GM19395 (cell line): ENCODE measurements around the gene ATXN7L1.
"Not testable (repeated sequence)": the region's sequence is repeated elsewhere in the genome, so short reads cannot be mapped to it uniquely, and the experiment has no call there.

Experiments
- ATAC-seq: cut with Tn5 transposase; IDR thresholded peaks from one replicate; pipeline ENCODE4 v1.9.1; 2021; ENCODE audit warnings: mild to moderate bottlenecking, moderate library complexity; ENCODE audit not compliant: unreplicated experiment

The ATXN7L1 gene

DNA sequence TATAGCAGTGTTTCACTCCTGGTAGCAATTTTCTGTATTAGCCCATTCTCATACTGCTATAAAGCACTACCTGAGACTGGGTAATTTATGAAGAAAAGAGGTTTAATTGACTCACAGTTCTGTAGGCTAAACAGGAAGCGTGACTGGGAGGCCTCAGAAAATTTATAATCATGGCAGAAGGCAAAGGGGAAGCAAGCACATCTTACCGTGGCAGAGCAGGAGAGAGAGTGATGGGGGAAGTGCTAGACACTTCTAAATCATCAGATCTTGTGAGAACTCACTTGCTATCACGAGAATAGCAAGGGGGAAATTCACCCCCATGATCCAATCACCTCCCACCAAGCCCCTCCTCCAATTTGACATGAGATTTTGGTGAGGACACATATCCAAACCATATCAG, 163.5 kb downstream of the ATXN7L1 start:
- no peak for ATAC-seq

DNA sequence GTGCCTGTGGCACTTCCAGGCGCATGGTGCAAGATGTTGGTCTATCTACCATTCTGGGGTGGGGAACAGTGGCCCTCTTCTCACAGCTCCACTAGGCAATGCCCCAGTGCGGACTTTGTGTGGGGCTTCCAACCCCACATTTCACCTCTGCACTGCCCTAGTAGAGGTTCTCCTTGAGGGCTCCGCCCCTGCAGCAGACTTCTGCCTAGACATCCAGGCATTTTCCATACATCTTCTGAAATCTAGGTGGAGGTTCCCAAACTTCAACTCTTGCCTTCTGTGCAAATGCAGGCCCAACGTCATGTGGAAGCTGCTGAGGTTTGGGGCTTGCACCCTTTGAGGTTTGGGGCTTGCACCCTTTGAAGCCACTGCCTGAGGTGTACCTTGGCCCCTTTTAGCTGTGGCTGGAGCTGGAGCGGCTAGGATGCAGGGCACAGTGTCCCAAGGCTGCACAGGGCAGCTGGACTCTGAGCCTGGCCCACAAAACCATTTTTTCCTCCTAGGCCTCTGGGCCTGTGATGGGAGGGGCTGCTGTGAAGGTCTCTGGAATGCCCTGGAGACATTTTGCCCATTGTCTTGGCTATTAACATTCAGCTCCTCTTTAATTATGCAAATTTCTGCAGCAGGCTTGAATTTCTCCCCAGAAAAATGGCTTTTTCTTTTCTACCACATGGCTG, 164.5 kb downstream of the ATXN7L1 start:
- no peak for ATAC-seq

DNA sequence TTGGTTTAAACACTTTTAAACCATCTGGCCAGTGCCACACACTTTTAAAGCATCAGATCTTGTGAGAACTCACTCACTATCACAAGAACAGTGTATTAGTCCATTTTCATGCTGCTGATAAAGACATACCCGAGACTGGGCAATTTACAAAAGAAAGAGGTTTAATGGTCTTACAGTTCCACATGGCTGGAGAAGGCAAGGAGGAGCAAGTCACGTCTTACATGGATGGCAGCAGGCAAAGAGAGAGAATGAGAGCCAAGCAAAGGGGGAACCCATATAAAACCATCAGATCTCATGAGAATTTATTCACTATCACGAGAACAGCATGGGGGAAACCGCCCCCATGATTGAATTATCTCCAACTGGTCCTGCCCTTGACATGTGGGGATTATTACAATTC, 165.7 kb downstream of the ATXN7L1 start:
- not testable (repeated sequence) for ATAC-seq

DNA sequence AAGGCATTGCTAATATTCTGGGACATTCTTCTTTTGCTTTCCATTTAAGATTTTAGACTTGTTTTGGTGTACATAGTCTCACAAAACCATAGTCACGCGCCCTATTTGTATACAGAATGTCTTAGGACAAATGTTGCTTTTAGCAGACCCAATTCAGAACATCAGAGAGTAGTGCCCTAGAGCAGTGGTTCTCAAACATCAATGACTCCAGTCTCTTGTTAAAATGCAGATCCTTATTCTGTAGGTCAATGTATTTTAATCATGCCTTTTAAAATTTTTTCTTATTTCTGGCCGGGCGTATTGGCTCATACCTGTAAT, 167.7 kb downstream of the ATXN7L1 start:
- no peak for ATAC-seq

DNA sequence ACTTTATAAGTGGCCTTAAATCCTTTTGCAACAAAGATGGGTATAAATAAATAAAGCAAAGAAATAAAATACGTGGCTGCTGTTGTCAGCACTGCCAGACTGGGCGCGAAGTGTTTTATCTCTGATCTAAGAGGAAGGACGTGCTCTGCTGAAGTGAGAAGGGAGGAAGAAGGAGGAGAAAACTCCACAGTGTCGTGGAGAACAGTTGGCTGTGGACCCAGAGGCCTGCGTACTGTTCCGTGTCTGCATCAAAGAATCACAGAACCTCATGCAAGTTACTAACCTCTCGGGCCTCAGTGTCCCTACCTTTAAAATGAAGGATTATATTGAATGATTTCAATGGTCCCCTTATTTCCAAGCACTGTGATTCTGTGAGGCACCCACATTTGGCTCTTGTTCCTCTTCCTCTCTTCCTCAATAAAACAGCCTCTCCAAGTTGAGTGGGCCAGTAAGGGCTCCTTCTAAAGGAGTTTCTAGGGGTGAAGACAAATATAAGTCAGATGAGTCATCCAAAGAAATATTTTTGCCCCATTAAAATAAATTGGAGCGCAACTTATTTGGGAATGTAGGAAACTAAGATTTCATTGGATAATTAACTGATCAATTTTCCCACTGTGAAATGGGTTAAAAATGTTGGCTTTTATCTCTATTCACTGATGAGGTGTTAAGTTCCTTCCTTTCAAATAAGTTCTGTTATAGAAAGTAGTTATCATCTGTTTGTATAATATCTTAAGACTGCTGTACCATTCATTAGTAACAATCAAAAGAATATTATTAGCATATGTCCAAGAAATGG, 168.2 kb downstream of the ATXN7L1 start:
- ATAC-seq, result no peak

DNA sequence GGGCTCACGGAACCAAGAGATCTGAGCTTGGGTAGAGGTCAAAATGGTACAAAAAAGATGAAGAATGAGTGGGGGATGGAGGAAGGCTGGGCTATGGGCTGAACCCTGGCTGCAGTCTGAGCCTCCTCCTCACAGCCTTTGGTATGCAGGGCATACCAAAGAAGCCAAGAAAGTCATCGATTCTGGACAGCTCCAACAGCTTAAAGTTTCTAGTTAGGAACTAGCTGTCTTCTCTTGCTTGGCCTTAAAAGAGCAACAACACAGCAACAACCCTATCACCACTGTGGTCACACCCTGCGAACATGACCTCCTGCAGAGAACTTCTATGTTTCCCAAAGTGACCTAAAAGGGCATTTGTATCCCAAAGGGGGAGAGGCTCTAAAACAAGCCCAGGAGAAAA, 169.0 kb downstream of the ATXN7L1 start:
- ATAC-seq, result no peak

DNA sequence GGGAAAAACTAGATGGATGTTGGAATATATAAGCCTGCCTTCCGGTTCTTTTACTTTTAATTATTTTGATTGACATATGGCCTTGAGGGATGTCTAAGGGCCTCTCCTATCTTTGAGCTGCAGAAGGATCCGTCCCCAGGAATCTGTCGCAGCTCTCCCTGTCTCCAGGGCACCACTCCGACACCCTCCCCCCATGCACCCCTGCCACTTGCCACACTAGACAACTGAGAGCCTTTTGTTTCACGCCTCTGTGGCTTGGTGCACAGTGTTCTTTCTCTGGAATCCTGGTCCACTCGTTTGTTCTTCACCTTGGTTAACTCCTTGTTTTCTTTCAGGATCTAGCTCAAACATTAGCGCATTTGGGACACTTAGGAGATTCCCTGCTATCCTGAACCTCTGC, 171.0 kb downstream of the ATXN7L1 start:
- no peak for ATAC-seq

DNA sequence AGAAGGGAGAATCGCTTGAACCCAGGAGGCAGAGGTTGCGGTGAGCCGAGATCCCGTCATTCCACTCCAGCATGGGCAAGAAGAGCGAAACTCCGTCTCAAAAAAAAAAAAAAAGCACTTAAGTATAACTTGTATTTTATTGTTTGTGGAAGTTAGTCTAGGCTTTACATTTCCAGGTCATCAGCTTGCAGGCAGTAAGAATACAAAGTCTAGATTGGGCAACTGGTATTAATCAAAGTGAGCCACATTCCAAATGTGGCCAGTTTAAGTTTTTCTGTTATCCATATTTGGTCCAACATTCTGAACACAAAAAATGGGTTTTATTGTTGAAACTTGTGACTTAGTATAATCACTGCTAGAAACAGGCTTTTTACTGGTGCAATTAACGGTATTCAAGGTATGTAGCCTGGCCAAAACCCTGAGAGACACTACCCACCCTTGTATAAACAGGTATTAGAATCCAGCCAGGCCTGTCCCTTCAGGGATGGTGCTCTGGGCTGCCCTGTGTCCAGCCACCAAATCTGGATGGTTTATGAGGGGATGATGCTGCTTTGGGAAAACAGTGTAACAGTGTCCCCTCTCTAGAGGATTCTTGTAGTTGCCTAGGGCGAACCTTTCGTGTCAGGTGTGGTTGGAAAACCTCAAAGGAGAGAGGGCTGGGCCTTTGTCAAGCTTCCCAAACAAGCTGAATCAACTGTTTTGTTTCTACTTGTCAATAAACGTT, 173.0 kb downstream of the ATXN7L1 start:
- no peak for ATAC-seq

DNA sequence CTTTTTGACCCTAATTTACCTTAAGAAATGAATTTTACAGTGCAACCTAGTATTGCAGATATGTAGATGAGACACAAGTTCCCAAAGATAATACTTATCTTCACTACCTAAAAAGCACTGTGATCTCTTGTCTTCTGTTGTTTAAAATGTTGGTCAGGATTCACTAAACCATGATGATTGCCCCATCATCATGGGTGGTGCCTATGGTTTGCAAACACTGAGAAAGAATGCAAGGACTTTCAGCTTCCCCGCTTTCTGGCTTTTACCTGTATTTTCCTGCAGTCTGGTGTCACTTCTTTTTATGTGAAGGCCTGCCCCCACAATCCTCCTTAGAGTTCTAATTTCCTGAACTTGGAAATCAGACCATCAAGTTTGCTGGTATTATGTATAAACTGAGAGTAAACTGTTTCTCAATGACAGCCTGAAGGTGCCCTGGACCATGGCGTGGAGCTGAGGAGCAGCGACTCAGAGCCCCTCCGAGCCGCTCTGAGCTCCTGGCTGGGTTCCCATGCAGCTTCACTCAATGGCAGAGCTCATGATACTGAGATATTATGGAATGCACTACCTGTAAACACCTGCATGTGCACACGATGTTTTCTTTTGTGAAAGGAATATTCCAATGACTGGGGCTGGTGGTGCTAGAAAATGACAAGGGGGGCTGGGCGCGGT, 176.7 kb downstream of the ATXN7L1 start:
- no peak for ATAC-seq

DNA sequence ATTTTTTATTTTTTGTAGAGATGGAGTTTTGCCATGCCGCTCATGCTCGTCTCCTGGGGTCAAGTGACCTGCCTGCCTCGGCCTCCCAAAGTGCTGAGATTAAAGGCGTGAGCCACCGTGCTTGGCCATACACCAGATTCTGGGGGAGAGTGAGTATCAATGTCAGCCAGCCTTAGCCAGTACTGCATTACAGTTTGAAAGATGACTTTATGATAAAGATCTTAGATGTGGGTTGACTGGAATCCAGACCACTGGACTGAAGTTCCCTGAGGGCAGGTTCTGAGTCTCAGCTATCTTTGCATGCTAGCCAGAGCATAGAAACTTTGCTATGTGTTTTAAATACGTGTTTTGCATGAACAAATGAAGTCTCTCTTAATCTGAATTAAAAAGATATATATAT, 177.9 kb downstream of the ATXN7L1 start:
- no peak for ATAC-seq

DNA sequence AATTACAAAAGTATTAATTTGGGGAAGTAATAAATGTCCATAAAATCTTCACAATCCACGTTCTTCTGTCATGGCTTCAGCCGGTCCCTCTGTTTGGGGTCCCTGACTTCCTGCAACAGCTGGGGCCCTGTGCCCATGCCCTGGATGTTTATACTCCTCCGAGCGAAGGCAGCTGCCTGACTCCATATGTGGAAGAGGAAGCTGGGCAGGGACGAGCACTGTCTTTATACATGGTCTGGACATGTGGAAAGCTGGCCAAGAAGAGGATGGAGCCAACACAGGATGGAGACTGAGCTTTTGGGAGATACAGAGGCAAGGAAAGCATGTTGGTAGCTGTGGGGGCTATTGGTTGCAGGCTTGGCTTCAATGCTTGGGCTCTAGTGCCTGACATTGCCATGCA, 178.6 kb downstream of the ATXN7L1 start:
- ATAC-seq, result no peak

DNA sequence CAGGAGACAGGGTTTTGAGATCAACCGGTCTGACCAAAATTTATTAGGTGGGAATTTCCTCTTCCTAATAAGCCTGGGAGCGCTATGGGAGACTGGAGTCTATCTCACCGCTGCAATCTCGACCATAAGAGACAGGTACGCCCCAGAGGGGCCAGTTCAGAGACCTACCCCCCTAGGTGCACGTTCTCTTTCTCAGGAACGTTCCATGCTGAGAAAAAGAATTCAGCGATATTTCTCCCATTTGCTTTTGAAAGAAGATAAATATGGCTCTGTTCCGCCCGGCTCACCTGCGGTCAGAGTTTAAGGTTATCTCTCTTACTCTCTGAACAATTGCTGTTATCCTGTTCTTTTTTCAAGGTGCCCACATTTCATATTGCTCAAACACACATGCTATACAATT, 179.2 kb downstream of the ATXN7L1 start:
- not testable (repeated sequence) for ATAC-seq

DNA sequence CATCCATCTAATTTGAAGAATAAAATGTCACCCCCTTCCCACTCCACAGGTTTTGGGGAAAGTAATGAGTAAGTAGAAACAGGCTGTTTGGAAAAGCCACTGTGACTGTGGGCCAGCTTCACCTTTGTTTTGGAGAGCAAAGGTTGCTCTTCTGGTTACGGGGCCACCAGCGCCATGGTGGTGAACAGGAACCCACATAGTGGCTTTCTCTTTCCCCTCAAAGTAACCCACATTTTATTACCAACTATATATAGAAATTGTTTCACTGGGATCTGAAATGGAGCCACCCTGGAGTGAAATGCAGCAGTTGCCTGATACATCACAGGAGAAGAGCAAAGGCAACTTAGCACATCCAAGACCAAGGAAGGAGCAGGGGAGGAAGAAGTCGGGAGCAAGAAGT, 182.8 kb downstream of the ATXN7L1 start:
- ATAC-seq, result no peak

DNA sequence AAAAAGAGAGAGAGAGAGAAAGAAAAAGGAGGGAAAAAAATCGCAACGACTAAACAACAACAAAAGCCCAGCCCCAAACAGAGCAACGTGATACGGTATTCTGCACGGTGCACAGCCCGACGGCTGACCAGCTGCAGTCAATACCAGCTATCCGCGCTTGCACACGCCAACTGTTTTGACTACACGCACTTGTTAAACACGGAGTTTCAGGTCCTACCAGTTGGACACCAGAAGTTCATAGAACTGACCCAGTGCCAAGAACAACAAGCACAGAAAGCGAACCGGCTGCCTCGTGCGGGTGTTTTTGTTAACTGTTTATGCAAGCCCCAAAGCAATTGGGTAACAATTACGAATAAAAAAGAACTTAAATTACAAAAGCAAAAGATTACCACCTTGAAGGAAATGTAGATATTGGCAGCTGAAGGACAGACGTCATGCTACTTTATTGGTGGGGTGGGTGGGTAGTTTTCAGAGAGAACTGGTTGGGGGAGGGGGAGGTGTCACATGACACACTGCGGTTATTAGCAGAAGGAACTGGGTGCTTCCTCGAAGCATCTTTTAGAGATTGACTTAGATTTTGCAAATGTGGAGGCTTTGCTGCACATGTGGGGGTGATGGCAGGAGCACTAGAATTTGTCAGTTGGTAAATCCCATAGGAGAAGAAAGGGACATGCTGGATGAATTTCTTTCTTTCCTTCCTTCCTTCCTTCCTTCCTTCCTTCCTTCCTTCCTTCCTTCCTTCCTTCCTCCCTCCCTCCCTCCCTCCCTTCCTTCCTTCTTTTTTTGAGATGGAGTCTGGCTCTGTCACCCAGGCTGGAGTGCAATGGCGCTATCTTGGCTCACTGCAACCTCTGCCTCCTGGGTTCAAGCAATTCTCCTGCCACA, 184.5 kb downstream of the ATXN7L1 start:
- ATAC-seq, result peak; percentile 57

DNA sequence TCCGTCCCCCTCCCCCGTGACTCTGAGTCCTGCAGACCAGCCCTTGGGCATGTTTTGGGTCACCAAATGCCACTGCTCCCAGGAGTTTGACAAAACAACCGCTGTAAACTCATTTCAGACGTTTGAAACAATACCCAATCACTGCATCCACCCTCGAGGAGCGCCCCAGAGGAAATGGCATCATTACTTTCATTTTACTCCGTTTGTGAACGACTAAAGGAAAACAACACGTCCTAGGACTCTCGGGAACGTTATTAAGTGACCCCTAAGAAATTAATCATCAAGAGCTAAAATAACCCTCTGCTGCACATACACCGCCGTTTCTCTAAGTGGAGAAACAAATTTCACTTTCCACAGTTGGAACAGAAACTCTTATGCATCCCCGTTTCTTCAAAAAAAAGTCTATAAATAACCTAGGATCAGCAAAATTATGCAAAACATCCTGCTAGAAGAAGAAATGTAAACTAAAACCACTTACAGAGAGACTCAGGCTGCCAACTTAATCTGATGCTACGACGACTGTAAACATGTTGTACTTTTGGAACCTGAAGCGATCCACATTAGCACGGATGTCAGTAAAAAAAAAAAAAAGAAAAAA, 185.2 kb downstream of the ATXN7L1 start:
- ATAC-seq, result peak; percentile 45

DNA sequence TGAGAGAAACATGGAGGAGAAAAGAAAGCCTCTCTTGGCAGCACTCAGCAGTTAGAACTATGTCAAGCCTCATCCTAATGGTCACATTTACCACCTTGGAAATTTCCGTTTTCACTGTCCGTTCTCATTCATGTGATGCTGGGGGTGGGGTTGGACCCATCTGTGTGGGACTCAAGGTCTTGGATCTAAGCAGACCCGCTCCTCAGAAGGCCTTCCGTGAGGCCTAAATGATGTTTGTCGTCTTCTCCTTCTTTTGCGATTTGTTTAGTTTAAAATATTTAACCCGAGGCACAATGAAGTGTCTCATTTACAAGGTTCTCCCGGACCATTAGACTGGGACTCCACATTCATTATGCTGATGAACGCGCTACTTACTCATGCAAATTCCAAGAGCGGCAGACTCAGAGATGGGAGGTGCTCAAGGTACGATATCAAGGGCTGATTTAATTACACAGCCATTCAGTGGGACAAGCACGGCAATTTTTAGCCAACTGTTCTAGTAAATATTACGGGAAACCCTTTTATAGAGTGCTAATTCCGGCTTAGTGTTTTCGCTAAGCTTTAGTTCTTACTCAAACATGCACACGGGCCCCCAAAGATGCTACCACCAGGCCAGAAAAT, 186.0 kb downstream of the ATXN7L1 start:
- no peak for ATAC-seq

DNA sequence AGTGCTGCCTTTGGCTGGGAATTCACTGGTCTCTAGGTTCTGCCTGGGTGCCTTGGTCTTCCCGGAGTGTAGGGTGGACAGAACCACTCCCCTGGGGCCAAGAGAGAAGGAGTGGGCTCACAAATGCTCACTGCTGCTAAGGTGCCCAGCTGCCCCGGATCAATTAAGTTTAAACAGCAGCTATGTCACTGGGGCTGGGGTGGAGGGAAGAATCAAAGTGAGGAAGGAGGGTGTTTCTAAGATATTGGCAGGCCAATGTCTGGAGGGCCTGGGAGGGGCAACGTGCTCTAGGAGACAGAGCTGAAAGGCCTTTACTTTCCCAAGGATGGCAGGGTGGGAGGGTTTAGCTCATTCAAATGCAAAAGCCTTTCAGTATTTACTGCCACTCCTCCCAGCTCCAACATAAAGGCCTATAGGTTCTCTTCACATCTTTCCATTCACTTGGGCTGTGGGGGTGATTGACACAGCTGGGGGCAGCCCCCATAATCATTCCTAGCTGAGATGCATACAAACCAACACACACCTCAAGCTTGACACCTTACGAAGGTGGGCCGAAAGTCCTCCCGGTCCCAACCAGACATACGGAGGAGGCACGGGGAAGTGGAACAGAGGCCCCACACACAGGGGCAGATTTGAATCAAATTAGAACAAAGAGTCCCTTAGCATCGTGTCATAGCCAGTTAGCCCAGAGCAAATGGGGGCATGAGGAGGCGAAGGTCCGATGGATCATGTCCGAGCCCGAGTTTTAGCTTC, 187.2 kb downstream of the ATXN7L1 start:
- no peak for ATAC-seq

DNA sequence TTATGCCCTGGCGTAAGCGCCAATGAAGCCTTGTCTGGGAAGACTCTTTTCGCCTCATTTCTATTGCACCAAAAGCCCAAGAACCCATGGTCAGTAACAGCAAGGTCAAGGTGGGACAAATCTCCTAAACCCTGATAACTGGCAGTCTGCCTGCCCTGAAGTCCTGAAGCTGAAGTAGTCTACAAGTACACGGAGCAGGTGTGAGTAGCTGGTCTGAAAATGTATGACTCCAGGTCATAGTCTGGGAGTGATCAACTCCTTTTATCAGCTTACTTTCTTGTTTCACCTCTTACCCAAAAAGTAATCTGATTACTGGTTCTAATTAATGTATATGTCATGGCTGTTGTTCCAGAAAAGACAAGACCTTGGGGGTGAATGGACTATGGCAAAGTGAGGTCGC, 187.8 kb downstream of the ATXN7L1 start:
- ATAC-seq, result no peak

DNA sequence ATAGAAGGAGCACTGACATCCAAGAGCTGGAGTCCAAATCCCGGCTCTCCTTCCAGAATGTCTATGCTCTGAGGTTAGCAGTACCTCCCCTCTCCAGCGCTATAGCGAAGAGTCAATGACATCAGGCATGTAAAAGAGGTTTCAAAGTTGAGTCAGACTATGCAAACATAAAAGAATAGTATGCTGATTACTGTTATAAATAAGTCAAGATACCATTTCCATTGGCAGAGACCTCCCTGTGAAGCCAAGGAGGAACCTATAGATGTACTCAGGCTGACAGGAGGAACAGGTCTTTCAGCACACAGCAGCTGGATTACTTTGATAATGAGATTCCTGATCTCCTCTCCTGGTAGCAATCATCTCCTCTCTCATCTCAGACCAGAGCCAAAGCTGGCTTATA, 191.2 kb downstream of the ATXN7L1 start:
- no peak for ATAC-seq
